ENCODE data around the gene BRD7. TPM values are rescaled to one million over a fixed set of nuclear protein-coding genes. Genes with fewer than 3 reads are reported as not detected.

BRD7 gene
- total and polyA plus RNA-seq, 2 of the 13 experiments (the other 11 are each of a cell fraction or from before 2014, with no cell fraction given) = 82.3 to 149 TPM

- TF ChIP-seq ZNF318 (CRISPR knock-in tag; IDR thresholded peaks at IDR 0.05) = no peak
- TF ChIP-seq ZBTB49 (CRISPR knock-in tag; IDR thresholded peaks at IDR 0.05; ENCODE audit: borderline replicate concordance) = no peak
- no peak for TF ChIP-seq ZBTB46 (CRISPR knock-in tag; IDR thresholded peaks at IDR 0.05; ENCODE audit: borderline replicate concordance)
- TF ChIP-seq FOXJ3 (CRISPR knock-in tag; IDR thresholded peaks at IDR 0.05; ENCODE audit: borderline replicate concordance) = no peak
- 0 out of 2 replicates have a peak, but pooled peaks have one; percentile 23 for TF ChIP-seq KDM2A (CRISPR knock-in tag; IDR thresholded peaks at IDR 0.05; ENCODE audit: borderline replicate concordance, low read depth)
- no peak for TF ChIP-seq ZNF260 (CRISPR knock-in tag; IDR thresholded peaks at IDR 0.05; ENCODE audit: borderline replicate concordance, low read depth)
- TF ChIP-seq ZNF33A (CRISPR knock-in tag; IDR thresholded peaks at IDR 0.05; ENCODE audit: borderline replicate concordance) = no peak
Measured at GRCh38 chr16:50381679-50382440, 13.1 kb upstream of the BRD7 start (continued).

All from HepG2 (cell line).